ENCODE data around the gene DNAAF5.

DNA sequence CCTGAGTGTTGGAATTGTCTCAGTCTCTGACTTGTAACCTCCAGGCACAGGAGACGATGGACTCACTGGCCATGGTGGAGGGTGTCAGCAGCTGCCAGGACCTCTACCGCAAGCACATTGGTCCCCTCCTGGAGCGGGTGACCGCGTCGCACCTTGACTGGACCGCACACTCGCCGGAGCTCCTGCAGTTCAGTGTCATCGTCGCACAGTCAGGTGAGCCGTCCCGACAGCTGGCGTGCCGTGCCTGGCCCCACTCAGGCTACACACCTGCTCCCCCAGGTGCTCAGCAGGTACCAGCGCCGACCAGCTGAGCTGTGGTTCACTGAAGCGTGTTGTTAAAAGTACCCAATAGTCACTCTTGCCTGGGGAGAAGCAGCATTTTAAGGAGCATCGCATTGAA lies 37.3 kb downstream of the DNAAF5 start:
- TF ChIP-seq MXI1 (IDR thresholded peaks at IDR 0.05; ENCODE audit: low read depth, low read length), result no peak
- TF ChIP-seq CTCF (IDR thresholded peaks at IDR 0.05), result no peak
